HepG2 (cell line): ENCODE results near the gene SLC23A2. TPM values are rescaled to one million over a fixed set of nuclear protein-coding genes. Genes with fewer than 3 reads are reported as not detected.

ENCODE experiments used
- CEBPB ChIP-seq: IDR thresholded peaks from 2 replicates; pipeline ENCODE4 v1.6.1; 2011; ENCODE audit warnings: low read depth, low read length, improper control_type of control experiment, borderline replicate concordance
- CEBPZ ChIP-seq: IDR thresholded peaks from 2 replicates; pipeline ENCODE4 v1.6.1; 2012; ENCODE audit warnings: low read length, improper control_type of control experiment
- HNF4A ChIP-seq: sonication (generic); formaldehyde crosslinking; IDR thresholded peaks from 2 replicates; pipeline ENCODE4 v1.4.0; 2020; ENCODE audit warnings: missing genetic modification reagents
- MAFG ChIP-seq: sonication (generic); formaldehyde crosslinking; IDR thresholded peaks from 2 replicates; pipeline ENCODE4 v1.5.1; 2020; ENCODE audit warnings: mild to moderate bottlenecking, missing genetic modification reagents
- MXD1 ChIP-seq: sonication (generic); formaldehyde crosslinking; IDR thresholded peaks from 2 replicates; pipeline ENCODE4 v1.4.0; 2020; ENCODE audit warnings: mild to moderate bottlenecking, missing genetic modification reagents
- PRDM15 ChIP-seq: sonication (generic); formaldehyde crosslinking; IDR thresholded peaks from 2 replicates; pipeline ENCODE4 v1.4.0; 2020; ENCODE audit warnings: missing genetic modification reagents
- PREB ChIP-seq: sonication (generic); formaldehyde crosslinking; IDR thresholded peaks from 2 replicates; pipeline ENCODE4 v1.4.0; 2020; ENCODE audit warnings: missing genetic modification reagents
- YY1 ChIP-seq: IDR thresholded peaks from 2 replicates; pipeline ENCODE4 v1.6.1; 2011; ENCODE audit warnings: low read length, low read depth, moderate library complexity, mild to moderate bottlenecking; ENCODE audit not compliant: insufficient read depth, insufficient replicate concordance
- ZNF251 ChIP-seq: sonication (generic); formaldehyde crosslinking; IDR thresholded peaks from 2 replicates; pipeline ENCODE4 v1.9.0; 2021; ENCODE audit warnings: mild to moderate bottlenecking, missing genetic modification reagents
- ZNF281 ChIP-seq: sonication (generic); formaldehyde crosslinking; IDR thresholded peaks from 2 replicates; pipeline ENCODE4 v1.4.0; 2020; ENCODE audit warnings: missing genetic modification reagents, borderline replicate concordance
- ZNF569 ChIP-seq: sonication (generic); formaldehyde crosslinking; IDR thresholded peaks from 2 replicates; pipeline ENCODE4 v1.5.0; 2020; ENCODE audit warnings: mild to moderate bottlenecking, missing genetic modification reagents, moderate library complexity, borderline replicate concordance
- ZNF768 ChIP-seq: sonication (generic); formaldehyde crosslinking; IDR thresholded peaks from 2 replicates; pipeline ENCODE4 v1.4.0; 2020; ENCODE audit warnings: missing genetic modification reagents
- ZNF770 ChIP-seq: sonication (generic); formaldehyde crosslinking; IDR thresholded peaks from 2 replicates; pipeline ENCODE4 v1.5.0; 2020; ENCODE audit warnings: mild to moderate bottlenecking, missing genetic modification reagents
- polyA plus RNA-seq, 8 experiments: library from polyadenylated mRNA; depleted of rRNA in 3 of 8; stranded (reverse) in 7 of 8; unstranded in 1 of 8; fragments of >200 nt; fragmentation: Illumina TruSeq in 4 of 8; extraction: Trizol in 4 of 8; gene quantifications; 2 replicates each; pipeline versions ENCODE4 v1.2.1 to v1.2.3, GENCODE V29; 2011 to 2016; ENCODE audit warnings: low read depth in 4 of 8, missing spikeins in 1 of 8, mixed read lengths in 1 of 8; ENCODE audit not compliant: insufficient read depth in 1 of 8
- total RNA-seq, 5 experiments: library from RNA; depleted of rRNA; stranded (reverse); fragments of >200 nt; fragmentation: Illumina TruSeq; extraction: Trizol; gene quantifications; 2 replicates each; pipeline ENCODE4 v1.2.3, GENCODE V29; 2016; ENCODE audit warnings: low read depth in 1 of 5

Gene SLC23A2
- total and polyA plus RNA-seq, 2 of the 13 experiments (the other 11 are each of a cell fraction or from before 2014, with no cell fraction given) = 42.2 to 51.2 TPM

- TF ChIP-seq ZNF281 (peak; percentile 33; the same call in 1 of the 2 replicates), ZNF251 (CRISPR knock-in tag) (0 out of 2 replicates have a peak, but pooled peaks have one; percentile 55), ZNF768 (peak; percentile 66; the same call in 1 of the 2 replicates), HNF4A (CRISPR knock-in tag) (peak; percentile 57), MAFG (CRISPR knock-in tag) (no peak), ZNF569 (no peak), PREB (CRISPR knock-in tag) (no peak), ZNF770 (CRISPR knock-in tag) (peak; percentile 68), CEBPZ (no peak), CEBPB (no peak), MXD1 (CRISPR knock-in tag) (no peak; the same call in 1 of the 2 replicates), PRDM15 (CRISPR knock-in tag) (peak; percentile 15; the same call in 1 of the 2 replicates), YY1 (no peak)
Measured at GRCh38 chr20:5000263-5001173, 792 bp downstream of the SLC23A2 start (continued).
